GM08714 (cell line): ENCODE data around the gene LMO7.

Experiments used
- H3K4me3 ChIP-seq: fragments of 200-500 bp; sonication (Bioruptor generic); 2 replicates; pipeline ENCODE4 v1.5.1; 2014; ENCODE audit warnings: mild to moderate bottlenecking, low read length, inconsistent platforms
- ZNF274 ChIP-seq: IDR thresholded peaks from 2 replicates; pipeline ENCODE4 v1.6.1; 2012; ENCODE audit warnings: mild to moderate bottlenecking, low read depth, low read length

Gene LMO7

GRCh38 chr13:75818179-75818967, 182.2 kb downstream of the LMO7 start:
- no peak for TF ChIP-seq ZNF274

GRCh38 chr13:75818968-75819225, 182.8 kb downstream of the LMO7 start:
- no peak for TF ChIP-seq ZNF274
- H3K4me3 ChIP-seq = no peak overlapping the region

More at GRCh38 chr13:75818179-75818967, 182.2 kb downstream of the LMO7 start:
- H3K4me3 ChIP-seq = no peak overlapping the region

GRCh38 chr13:75825161-75825560, 189.0 kb downstream of the LMO7 start:
- H3K4me3 ChIP-seq = no peak overlapping the region
- TF ChIP-seq ZNF274 = no peak

- no peak for TF ChIP-seq ZNF274
These were observed 189.5 kb downstream of the LMO7 start for GRCh38 chr13:75825594-75825993.

GRCh38 chr13:75826391-75826790, 190.3 kb downstream of the LMO7 start:
- no peak for TF ChIP-seq ZNF274
- no peak overlapping the region for H3K4me3 ChIP-seq

More at GRCh38 chr13:75825594-75825993, 189.5 kb downstream of the LMO7 start:
- no peak overlapping the region for H3K4me3 ChIP-seq

GRCh38 chr13:75829830-75830229, 193.7 kb downstream of the LMO7 start:
- H3K4me3 ChIP-seq = no peak overlapping the region
- no peak for TF ChIP-seq ZNF274

- H3K4me3 ChIP-seq = no peak overlapping the region
- TF ChIP-seq ZNF274 = no peak
These were observed 194.7 kb downstream of the LMO7 start for GRCh38 chr13:75830842-75831241.

GRCh38 chr13:75831389-75831788, 195.3 kb downstream of the LMO7 start:
- TF ChIP-seq ZNF274 = no peak
- no peak overlapping the region for H3K4me3 ChIP-seq

GRCh38 chr13:75832812-75833211, 196.7 kb downstream of the LMO7 start:
- no peak for TF ChIP-seq ZNF274

GRCh38 chr13:75836441-75836840, 200.3 kb downstream of the LMO7 start:
- no peak for TF ChIP-seq ZNF274
- H3K4me3 ChIP-seq = no peak overlapping the region

More at GRCh38 chr13:75832812-75833211, 196.7 kb downstream of the LMO7 start:
- H3K4me3 ChIP-seq = no peak overlapping the region

GRCh38 chr13:75838366-75839005, 202.4 kb downstream of the LMO7 start:
- TF ChIP-seq ZNF274 = no peak
- no peak overlapping the region for H3K4me3 ChIP-seq

GRCh38 chr13:75839406-75839805, 203.3 kb downstream of the LMO7 start:
- TF ChIP-seq ZNF274 = no peak
- no peak overlapping the region for H3K4me3 ChIP-seq

- H3K4me3 ChIP-seq = no peak overlapping the region
- no peak for TF ChIP-seq ZNF274
These were observed 205.8 kb downstream of the LMO7 start for GRCh38 chr13:75841905-75842304.

- H3K4me3 ChIP-seq = no peak overlapping the region
- no peak for TF ChIP-seq ZNF274
These were observed 206.9 kb downstream of the LMO7 start for GRCh38 chr13:75843074-75843473.

- no peak for TF ChIP-seq ZNF274
- H3K4me3 ChIP-seq = no peak overlapping the region
These were observed 207.9 kb downstream of the LMO7 start for GRCh38 chr13:75843991-75844390.

GRCh38 chr13:75847588-75847987, 211.5 kb downstream of the LMO7 start:
- H3K4me3 ChIP-seq = no peak overlapping the region
- TF ChIP-seq ZNF274 = no peak

- H3K4me3 ChIP-seq = no peak overlapping the region
- no peak for TF ChIP-seq ZNF274
These were observed 214.8 kb downstream of the LMO7 start for GRCh38 chr13:75850916-75851315.
